ENCODE measurements around the gene ARHGAP6. TPM values are rescaled to one million over a fixed set of nuclear protein-coding genes. Genes with fewer than 3 reads are reported as not detected.

The ARHGAP6 gene
- total and polyA plus RNA-seq, 11 donors, result 2.1 to 6.6 (median 2.5) TPM

DNA sequence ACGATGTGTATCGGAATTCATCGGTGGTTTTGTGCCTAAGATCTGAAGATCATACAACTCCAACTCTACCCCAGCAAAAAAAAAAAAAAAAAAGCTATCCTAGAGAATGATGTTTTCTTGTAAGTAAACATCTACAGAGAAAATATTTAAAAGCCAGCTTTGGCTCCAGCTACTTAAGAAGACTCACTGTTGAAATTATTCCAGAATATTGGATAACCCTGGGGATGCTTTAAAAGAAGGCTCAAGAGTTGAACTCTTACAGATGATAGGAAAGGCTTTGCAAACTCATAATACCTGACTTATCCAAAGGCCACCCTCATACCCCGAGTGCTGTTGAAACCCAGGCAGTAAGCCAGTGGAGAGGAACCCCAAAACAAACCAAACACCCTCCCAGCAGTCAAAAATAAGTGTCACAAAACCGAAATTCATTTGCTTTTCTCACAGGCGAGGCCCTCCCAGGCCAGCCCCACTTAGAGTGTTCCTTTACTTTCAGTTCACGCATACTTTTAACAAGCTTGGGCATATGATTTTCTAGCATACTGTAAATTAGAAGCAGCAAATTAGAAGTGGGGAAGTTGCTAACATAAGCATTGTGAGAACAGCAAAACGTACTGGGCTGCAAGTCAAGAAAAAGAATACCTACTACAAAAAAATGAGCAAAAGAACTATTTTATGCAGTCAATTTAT, 375.2 kb downstream of the ARHGAP6 start:
- H3K4me1 ChIP-seq, result no peaks in the 10 kb centered on the region
- WGBS, 4 donors, result 68 to 93% (median 83%) methylated on average over 8 of the region's 8 CpGs
- no peak overlapping the region for H3K27ac ChIP-seq
- no peaks in the 10 kb centered on the region for H3K36me3 ChIP-seq
- no peak for ATAC-seq
- DNase-seq, result no peak
- no peaks in the 10 kb centered on the region for H3K9me3 ChIP-seq
- TF ChIP-seq, protein P1, sequence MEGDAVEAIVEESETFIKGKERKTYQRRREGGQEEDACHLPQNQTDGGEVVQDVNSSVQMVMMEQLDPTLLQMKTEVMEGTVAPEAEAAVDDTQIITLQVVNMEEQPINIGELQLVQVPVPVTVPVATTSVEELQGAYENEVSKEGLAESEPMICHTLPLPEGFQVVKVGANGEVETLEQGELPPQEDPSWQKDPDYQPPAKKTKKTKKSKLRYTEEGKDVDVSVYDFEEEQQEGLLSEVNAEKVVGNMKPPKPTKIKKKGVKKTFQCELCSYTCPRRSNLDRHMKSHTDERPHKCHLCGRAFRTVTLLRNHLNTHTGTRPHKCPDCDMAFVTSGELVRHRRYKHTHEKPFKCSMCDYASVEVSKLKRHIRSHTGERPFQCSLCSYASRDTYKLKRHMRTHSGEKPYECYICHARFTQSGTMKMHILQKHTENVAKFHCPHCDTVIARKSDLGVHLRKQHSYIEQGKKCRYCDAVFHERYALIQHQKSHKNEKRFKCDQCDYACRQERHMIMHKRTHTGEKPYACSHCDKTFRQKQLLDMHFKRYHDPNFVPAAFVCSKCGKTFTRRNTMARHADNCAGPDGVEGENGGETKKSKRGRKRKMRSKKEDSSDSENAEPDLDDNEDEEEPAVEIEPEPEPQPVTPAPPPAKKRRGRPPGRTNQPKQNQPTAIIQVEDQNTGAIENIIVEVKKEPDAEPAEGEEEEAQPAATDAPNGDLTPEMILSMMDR (IDR thresholded peaks at IDR 0.05), result no peak
- no peak for TF ChIP-seq POLR2A (IDR thresholded peaks at IDR 0.05)
- peaks cover 0 to 5% (median 0%) of the 10 kb centered on the region in 9 donors for H3K27me3 ChIP-seq
- intact Hi-C loops (cut with DNase I), result no loop called here
- no peak overlapping the region for H3K4me3 ChIP-seq

DNA sequence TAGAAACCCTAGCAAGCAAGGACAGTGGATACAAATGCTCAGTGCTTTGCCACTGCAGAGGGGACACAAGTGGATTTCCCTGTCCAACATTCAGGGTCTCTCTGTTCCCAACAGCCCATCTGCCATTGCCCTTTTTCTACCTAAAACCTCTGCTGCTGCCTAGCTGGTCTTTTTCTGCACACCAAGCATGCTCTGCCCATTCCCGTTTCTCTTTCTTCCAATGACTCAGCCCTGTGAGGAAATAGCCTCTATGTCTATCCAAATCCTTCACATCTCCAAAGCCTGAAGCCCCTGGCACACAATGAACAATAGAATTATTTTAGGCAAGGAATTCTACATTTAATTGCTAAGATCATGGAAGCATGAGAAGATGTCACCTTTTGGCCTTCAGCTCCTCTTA, 378.2 kb downstream of the ARHGAP6 start:
- Histone ChIP-seq H3K27ac (no peak overlapping the region), H3K4me1 (no peaks in the 10 kb centered on the region), H3K36me3 (no peaks in the 10 kb centered on the region), H3K4me3 (no peak overlapping the region), H3K27me3 (peaks cover 0 to 5% (median 0%) of the 10 kb centered on the region in 9 donors), H3K9me3 (no peaks in the 10 kb centered on the region)
- intact Hi-C loops (cut with DNase I), result no loop called here
- ATAC-seq (peak in 2 of 4 donors; percentile 47 to 50), DNase-seq (no peak)
- TF ChIP-seq, protein P1 (IDR thresholded peaks at IDR 0.05), result no peak
- TF ChIP-seq POLR2A (IDR thresholded peaks at IDR 0.05), result no peak
- WGBS, 4 donors, result 46 to 83% (median 57%) methylated on average over 1 of the region's 1 CpG

DNA sequence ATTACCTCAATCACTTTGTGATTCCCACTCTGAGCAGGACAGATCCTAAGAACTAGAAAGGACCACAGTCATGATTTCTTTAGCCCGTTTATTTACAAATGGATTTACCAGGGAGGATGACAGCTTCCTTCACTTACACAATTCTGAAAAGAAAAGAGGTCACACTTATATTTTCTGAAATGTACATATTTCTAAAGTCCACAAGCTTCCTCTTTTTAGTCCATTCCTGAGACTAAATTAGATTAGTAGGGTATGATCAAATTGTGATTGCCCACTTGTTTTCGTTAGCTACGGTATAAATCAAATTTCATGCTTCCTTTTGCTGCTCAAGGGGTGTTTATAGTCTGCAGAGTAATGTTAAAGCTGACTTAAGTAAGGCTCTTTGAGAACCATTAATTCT, 380.1 kb downstream of the ARHGAP6 start:
- H3K9me3 ChIP-seq, result no peaks in the 10 kb centered on the region
- intact Hi-C loops (cut with DNase I), result no loop called here
- ATAC-seq (no peak), DNase-seq (no peak)
- no peak overlapping the region for H3K4me3 ChIP-seq
- TF ChIP-seq, protein P1 (IDR thresholded peaks at IDR 0.05), result no peak
- H3K27ac ChIP-seq, result no peak overlapping the region
- no peaks in the 10 kb centered on the region for H3K36me3 ChIP-seq
- H3K4me1 ChIP-seq, result no peaks in the 10 kb centered on the region
- peaks cover 0 to 5% (median 0%) of the 10 kb centered on the region in 9 donors for H3K27me3 ChIP-seq
- WGBS, 4 donors, result 80 to 85% (median 84%) methylated on average over 3 of the region's 3 CpGs

DNA sequence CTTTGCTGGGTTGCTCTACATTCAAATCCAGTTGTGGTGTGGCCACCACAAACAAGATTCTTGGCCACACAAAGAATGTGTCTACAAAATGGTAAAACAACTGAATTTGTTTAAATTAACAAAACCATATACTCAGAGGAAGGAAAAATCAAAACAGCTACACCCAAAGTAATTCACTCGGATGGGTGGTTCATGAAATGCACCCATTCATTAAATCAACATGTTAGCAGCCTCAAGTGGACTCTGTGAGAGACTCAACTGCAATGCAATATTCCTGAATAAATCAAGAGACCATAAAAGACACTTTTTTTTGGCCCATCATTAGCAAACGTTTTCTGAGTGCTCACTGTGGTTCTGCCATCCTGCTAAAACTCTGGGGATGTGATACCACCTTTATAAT, 383.7 kb downstream of the ARHGAP6 start:
- Histone ChIP-seq H3K27me3 (no peaks in the 10 kb centered on the region), H3K36me3 (no peaks in the 10 kb centered on the region), H3K27ac (no peak overlapping the region), H3K4me3 (no peak overlapping the region), H3K9me3 (no peaks in the 10 kb centered on the region), H3K4me1 (no peaks in the 10 kb centered on the region)
- 49 to 71% (median 62%) methylated on average over 2 of the region's 2 CpGs for WGBS, 4 donors
- intact Hi-C loops (cut with DNase I), result no loop called here
- no peak for ATAC-seq
- TF ChIP-seq POLR2A (IDR thresholded peaks at IDR 0.05), result no peak
- TF ChIP-seq, protein P1 (IDR thresholded peaks at IDR 0.05), result no peak
- DNase-seq, result no peak

Measured in heart left ventricle (tissue), 16 donors.